ENCODE results near the gene FGF22. TPM values are rescaled to one million over a fixed set of nuclear protein-coding genes. Genes with fewer than 3 reads are reported as not detected.

FGF22 gene
- total RNA-seq, 2 donors from 2014 or later, result 0.27 to 0.56 TPM

GRCh38 chr19:593055-593454 lies 46.6 kb upstream of the FGF22 start:
- H3K9me3 ChIP-seq, result no peaks in the 10 kb centered on the region
- H3K4me3 ChIP-seq, result no peak overlapping the region
- TF ChIP-seq, protein P1, sequence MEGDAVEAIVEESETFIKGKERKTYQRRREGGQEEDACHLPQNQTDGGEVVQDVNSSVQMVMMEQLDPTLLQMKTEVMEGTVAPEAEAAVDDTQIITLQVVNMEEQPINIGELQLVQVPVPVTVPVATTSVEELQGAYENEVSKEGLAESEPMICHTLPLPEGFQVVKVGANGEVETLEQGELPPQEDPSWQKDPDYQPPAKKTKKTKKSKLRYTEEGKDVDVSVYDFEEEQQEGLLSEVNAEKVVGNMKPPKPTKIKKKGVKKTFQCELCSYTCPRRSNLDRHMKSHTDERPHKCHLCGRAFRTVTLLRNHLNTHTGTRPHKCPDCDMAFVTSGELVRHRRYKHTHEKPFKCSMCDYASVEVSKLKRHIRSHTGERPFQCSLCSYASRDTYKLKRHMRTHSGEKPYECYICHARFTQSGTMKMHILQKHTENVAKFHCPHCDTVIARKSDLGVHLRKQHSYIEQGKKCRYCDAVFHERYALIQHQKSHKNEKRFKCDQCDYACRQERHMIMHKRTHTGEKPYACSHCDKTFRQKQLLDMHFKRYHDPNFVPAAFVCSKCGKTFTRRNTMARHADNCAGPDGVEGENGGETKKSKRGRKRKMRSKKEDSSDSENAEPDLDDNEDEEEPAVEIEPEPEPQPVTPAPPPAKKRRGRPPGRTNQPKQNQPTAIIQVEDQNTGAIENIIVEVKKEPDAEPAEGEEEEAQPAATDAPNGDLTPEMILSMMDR (IDR thresholded peaks at IDR 0.05), result no peak
- peaks cover 20% of the 10 kb centered on the region for H3K27me3 ChIP-seq (replicated peaks; ENCODE audit: insufficient read depth)
- DNase-seq (ENCODE audit: low spot score) (no peak), ATAC-seq (ENCODE audit: insufficient number of reproducible peaks, low FRiP score, low read depth) (no peak)
- H3K36me3 ChIP-seq, result no peaks in the 10 kb centered on the region
- H3K27ac ChIP-seq, result no peak overlapping the region
- peaks cover 3 to 4% of the 10 kb centered on the region in 2 donors for H3K4me1 ChIP-seq (ENCODE audit: control insufficient read depth in 1 of 2, low read depth in 2 of 2)

DNA sequence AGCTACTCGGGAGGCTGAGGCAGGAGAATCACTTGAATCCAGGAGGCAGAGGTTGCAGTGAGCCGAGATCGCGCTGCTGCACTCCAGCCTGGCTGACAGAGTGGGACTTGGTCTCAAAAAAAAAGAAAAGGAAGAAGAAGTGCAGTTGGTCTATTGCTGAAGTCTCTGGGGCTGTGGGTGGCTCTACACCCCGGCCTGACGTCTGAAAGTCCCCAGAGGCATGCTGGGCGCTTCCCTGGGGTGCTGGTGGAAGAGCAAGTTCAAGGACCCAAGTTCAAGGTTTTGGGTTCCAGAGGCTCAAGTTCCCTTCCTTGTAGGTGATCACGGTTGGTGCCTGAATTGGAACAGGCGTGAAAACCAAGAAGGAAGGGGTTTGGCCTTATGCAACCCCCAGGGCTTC lies 46.2 kb upstream of the FGF22 start:
- Histone ChIP-seq H3K36me3 (no peaks in the 10 kb centered on the region), H3K9me3 (no peaks in the 10 kb centered on the region), H3K27me3 (replicated peaks; ENCODE audit: insufficient read depth) (peaks cover 20% of the 10 kb centered on the region), H3K4me1 (ENCODE audit: control insufficient read depth in 1 of 2, low read depth in 2 of 2) (peaks cover 3 to 4% of the 10 kb centered on the region in 2 donors), H3K27ac (no peak overlapping the region), H3K4me3 (no peak overlapping the region)
- TF ChIP-seq, protein P1 (IDR thresholded peaks at IDR 0.05), result no peak
- ATAC-seq (ENCODE audit: insufficient number of reproducible peaks, low FRiP score, low read depth) (no peak), DNase-seq (ENCODE audit: low spot score) (no peak)

GRCh38 chr19:594265-594870 lies 45.3 kb upstream of the FGF22 start:
- no peaks in the 10 kb centered on the region for H3K36me3 ChIP-seq
- H3K27me3 ChIP-seq (replicated peaks; ENCODE audit: insufficient read depth), result peaks cover 15% of the 10 kb centered on the region
- DNase-seq (ENCODE audit: low spot score), result no peak
- no peak overlapping the region for H3K27ac ChIP-seq
- TF ChIP-seq, protein P1 (IDR thresholded peaks at IDR 0.05), result no peak
- no peak overlapping the region for H3K4me3 ChIP-seq
- H3K4me1 ChIP-seq (ENCODE audit: control insufficient read depth in 1 of 2, low read depth in 2 of 2), result peaks cover 1 to 3% of the 10 kb centered on the region in 2 donors
- no peaks in the 10 kb centered on the region for H3K9me3 ChIP-seq
- no peak for ATAC-seq (ENCODE audit: insufficient number of reproducible peaks, low FRiP score, low read depth)

DNA sequence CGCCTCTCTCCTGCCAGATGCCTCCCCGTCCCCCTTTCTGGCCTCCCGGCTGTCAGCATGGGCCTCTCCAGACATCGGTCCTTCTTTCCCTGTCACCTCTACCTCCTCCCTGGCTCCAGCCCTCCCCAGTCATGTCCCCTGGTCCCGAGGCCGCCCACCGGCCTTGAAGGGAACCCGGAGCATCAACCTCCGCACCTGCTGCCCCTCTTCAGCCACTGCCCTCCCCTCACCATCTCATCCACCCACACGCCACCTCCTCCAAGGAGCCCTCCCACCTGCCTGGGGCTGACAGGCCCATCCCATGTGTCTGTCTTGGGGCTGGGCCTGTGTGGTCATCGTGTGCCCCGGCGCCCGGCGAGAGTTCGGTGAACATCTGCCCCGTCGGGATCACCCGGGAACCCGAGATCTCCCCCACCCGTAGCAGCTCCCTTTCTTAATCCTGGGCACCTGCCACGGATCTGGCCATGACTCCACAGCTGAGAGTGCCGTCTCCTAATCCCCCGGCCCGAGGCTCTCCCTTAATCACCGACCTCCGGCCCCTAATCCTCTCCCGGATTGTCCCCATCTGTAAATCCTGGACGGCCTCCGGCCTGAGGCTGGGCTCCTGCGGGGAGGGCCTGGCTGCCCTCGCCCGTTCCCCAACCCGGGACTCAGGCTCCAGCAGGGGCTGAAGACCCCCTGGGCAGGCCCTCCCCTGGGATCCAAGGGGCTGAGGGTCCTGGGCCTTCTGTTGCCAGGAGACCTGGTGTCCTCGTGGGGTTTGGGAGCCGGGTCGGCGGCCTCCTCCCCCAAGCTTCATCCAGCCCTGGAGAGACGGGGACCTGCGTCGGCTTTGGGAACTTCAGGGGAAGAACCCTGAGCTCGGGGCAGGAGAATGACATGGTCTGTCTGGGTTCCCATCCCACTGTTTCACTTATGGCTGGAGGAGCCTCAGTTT lies 44.1 kb upstream of the FGF22 start:
- no peak overlapping the region for H3K27ac ChIP-seq
- H3K27me3 ChIP-seq (replicated peaks; ENCODE audit: insufficient read depth), result peaks cover 14% of the 10 kb centered on the region
- no peaks in the 10 kb centered on the region for H3K9me3 ChIP-seq
- H3K36me3 ChIP-seq, result no peaks in the 10 kb centered on the region
- H3K4me1 ChIP-seq (ENCODE audit: control insufficient read depth in 1 of 2, low read depth in 2 of 2), result peaks cover 0 to under 1% of the 10 kb centered on the region in 2 donors
- TF ChIP-seq, protein P1 (IDR thresholded peaks at IDR 0.05), result no peak
- H3K4me3 ChIP-seq, result no peak overlapping the region
- DNase-seq (ENCODE audit: low spot score) (no peak), ATAC-seq (ENCODE audit: insufficient number of reproducible peaks, low FRiP score, low read depth) (no peak)

DNA sequence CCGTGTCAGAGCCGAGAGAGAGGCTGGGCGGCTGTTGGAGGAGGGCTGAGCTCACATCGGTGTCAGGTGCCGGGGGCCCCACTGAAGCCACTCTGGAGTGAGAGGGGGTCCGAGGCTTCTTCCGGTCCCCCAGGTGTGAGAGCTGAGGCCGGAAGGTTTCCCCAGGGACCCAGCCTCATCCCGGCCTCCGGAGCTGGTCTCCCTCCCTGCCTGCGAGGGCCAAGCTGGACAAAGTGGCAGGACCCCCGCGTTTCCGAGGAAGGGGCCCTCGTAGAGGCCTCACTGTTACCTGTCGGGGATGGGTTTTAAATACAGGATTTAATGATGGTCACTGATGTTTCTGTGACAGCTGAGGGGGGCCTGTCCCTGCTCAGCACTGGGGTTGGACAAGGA lies 43.4 kb upstream of the FGF22 start:
- ATAC-seq (ENCODE audit: insufficient number of reproducible peaks, low FRiP score, low read depth) (no peak), DNase-seq (ENCODE audit: low spot score) (no peak)
- Histone ChIP-seq H3K27me3 (replicated peaks; ENCODE audit: insufficient read depth) (peaks cover 7% of the 10 kb centered on the region), H3K36me3 (no peaks in the 10 kb centered on the region), H3K4me3 (no peak overlapping the region), H3K27ac (no peak overlapping the region), H3K9me3 (no peaks in the 10 kb centered on the region), H3K4me1 (ENCODE audit: control insufficient read depth in 1 of 2, low read depth in 2 of 2) (no peaks in the 10 kb centered on the region)
- TF ChIP-seq, protein P1 (IDR thresholded peaks at IDR 0.05), result no peak
